ENCODE results near the gene EML4.

EML4 gene

GRCh38 chr2:42336361-42336965, 167.3 kb downstream of the EML4 start:
- TF ChIP-seq CTCF (IDR thresholded peaks at IDR 0.05): no peak

GRCh38 chr2:42337356-42337820, 168.2 kb downstream of the EML4 start:
- TF ChIP-seq CTCF (IDR thresholded peaks at IDR 0.05): no peak

- no peak for TF ChIP-seq CTCF (IDR thresholded peaks at IDR 0.05)
Measured at GRCh38 chr2:42337846-42338566, 168.9 kb downstream of the EML4 start.

- TF ChIP-seq CTCF (IDR thresholded peaks at IDR 0.05): no peak
Measured at GRCh38 chr2:42338567-42339190, 169.5 kb downstream of the EML4 start.

GRCh38 chr2:42339191-42339912, 170.2 kb downstream of the EML4 start:
- no peak for TF ChIP-seq CTCF (IDR thresholded peaks at IDR 0.05)

- no peak for TF ChIP-seq CTCF (IDR thresholded peaks at IDR 0.05)
Measured at GRCh38 chr2:42340045-42340937, 171.1 kb downstream of the EML4 start.
